Measurements from ENCODE around the gene PTGS2.
"Not testable (repeated sequence)": the region's sequence is repeated elsewhere in the genome, so short reads cannot be mapped to it uniquely, and the experiment has no call there.

The PTGS2 gene

GRCh38 chr1:186664217-186664616 lies 16.0 kb downstream of the PTGS2 start:
- H3K4me3 ChIP-seq (ENCODE audit: low read length) = not testable (repeated sequence)

GRCh38 chr1:186662752-186663151 lies 17.5 kb downstream of the PTGS2 start:
- peaks cover 5% of the 10 kb centered on the region for H3K4me1 ChIP-seq (ENCODE audit: control insufficient read depth, low read depth, low read length)
- no peaks in the 10 kb centered on the region for H3K9me3 ChIP-seq (ENCODE audit: control insufficient read depth, low read depth, low read length)
- no peak overlapping the region for H3K4me3 ChIP-seq (ENCODE audit: low read length)
- no peaks in the 10 kb centered on the region for H3K36me3 ChIP-seq (ENCODE audit: control insufficient read depth, low read depth, low read length)
- H3K27ac ChIP-seq (ENCODE audit: low read length) = no peak overlapping the region
- H3K27me3 ChIP-seq (ENCODE audit: control insufficient read depth, insufficient read depth, low read length) = no peaks in the 10 kb centered on the region
- no peak overlapping the region for H3K9ac ChIP-seq (ENCODE audit: low read length)

More at GRCh38 chr1:186664217-186664616, 16.0 kb downstream of the PTGS2 start:
- H3K27ac ChIP-seq (ENCODE audit: low read length); H3K9me3 ChIP-seq (ENCODE audit: control insufficient read depth, low read depth, low read length); H3K4me1 ChIP-seq (ENCODE audit: control insufficient read depth, low read depth, low read length); H3K9ac ChIP-seq (ENCODE audit: low read length); H3K36me3 ChIP-seq (ENCODE audit: control insufficient read depth, low read depth, low read length); H3K27me3 ChIP-seq (ENCODE audit: control insufficient read depth, insufficient read depth, low read length): not testable (repeated sequence)

GRCh38 chr1:186659890-186660341 lies 20.3 kb downstream of the PTGS2 start:
- H3K27ac ChIP-seq (ENCODE audit: low read length) = no peak overlapping the region
- peaks cover 5% of the 10 kb centered on the region for H3K4me1 ChIP-seq (ENCODE audit: control insufficient read depth, low read depth, low read length)
- H3K36me3 ChIP-seq (ENCODE audit: control insufficient read depth, low read depth, low read length) = no peaks in the 10 kb centered on the region
- H3K9me3 ChIP-seq (ENCODE audit: control insufficient read depth, low read depth, low read length) = no peaks in the 10 kb centered on the region
- no peak overlapping the region for H3K9ac ChIP-seq (ENCODE audit: low read length)
- H3K4me3 ChIP-seq (ENCODE audit: low read length) = no peak overlapping the region
- no peaks in the 10 kb centered on the region for H3K27me3 ChIP-seq (ENCODE audit: control insufficient read depth, insufficient read depth, low read length)

- no peaks in the 10 kb centered on the region for H3K27me3 ChIP-seq (ENCODE audit: control insufficient read depth, insufficient read depth, low read length)
- no peaks in the 10 kb centered on the region for H3K9me3 ChIP-seq (ENCODE audit: control insufficient read depth, low read depth, low read length)
- peaks cover 5% of the 10 kb centered on the region for H3K4me1 ChIP-seq (ENCODE audit: control insufficient read depth, low read depth, low read length)
- H3K36me3 ChIP-seq (ENCODE audit: control insufficient read depth, low read depth, low read length) = no peaks in the 10 kb centered on the region
- H3K27ac ChIP-seq (ENCODE audit: low read length) = no peak overlapping the region
- no peak overlapping the region for H3K4me3 ChIP-seq (ENCODE audit: low read length)
- H3K9ac ChIP-seq (ENCODE audit: low read length) = no peak overlapping the region
Observed at GRCh38 chr1:186658999-186659398, 21.2 kb downstream of the PTGS2 start.

GRCh38 chr1:186657481-186657880 lies 22.7 kb downstream of the PTGS2 start:
- Histone ChIP-seq H3K4me3 (ENCODE audit: low read length) (no peak overlapping the region), H3K36me3 (ENCODE audit: control insufficient read depth, low read depth, low read length) (no peaks in the 10 kb centered on the region), H3K9ac (ENCODE audit: low read length) (no peak overlapping the region)

DNA sequence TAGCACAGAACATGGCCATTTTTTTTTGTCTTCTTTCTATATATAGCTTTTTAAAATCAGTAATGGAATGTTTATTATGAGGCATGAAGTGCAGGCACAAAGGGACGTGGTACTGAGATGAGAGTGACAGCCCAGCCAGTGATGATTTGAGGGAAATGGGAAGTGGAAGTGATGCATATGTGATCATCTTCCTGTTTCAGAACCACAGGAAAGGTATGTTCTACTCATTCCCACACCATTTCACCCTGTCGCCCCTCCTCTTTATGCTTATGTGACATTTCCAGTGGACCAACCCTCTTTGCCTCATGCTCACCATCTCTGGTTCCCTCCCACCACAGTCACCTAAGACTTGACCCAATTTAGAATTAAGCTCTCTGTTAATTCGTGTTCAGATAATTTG lies 24.3 kb downstream of the PTGS2 start:
- H3K27ac ChIP-seq (ENCODE audit: low read length) = no peak overlapping the region

More at GRCh38 chr1:186657481-186657880, 22.7 kb downstream of the PTGS2 start:
- Histone ChIP-seq H3K27ac (ENCODE audit: low read length) (no peak overlapping the region), H3K4me1 (ENCODE audit: control insufficient read depth, low read depth, low read length) (no peaks in the 10 kb centered on the region), H3K27me3 (ENCODE audit: control insufficient read depth, insufficient read depth, low read length) (no peaks in the 10 kb centered on the region), H3K9me3 (ENCODE audit: control insufficient read depth, low read depth, low read length) (no peaks in the 10 kb centered on the region)

DNA sequence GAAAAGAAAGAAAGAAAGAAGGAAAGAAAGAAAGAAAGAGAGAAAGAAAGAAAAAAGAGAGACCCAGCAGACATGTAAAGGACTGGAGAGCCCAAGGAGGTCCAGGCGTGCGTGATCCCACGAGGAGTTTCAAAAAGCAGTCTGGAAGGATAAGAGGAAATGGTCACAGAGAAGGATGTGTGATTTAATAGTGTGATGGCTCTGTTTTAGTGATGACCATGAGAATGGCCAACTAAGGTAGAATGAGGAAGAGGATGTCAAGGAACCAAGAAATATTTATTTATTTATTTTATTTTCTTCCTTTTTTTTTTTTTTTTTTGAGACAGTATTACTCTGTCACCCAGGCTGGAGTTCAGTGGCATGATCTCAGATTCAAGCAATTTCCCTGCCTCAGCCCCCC lies 25.5 kb downstream of the PTGS2 start:
- Histone ChIP-seq H3K9me3 (ENCODE audit: control insufficient read depth, low read depth, low read length) (no peaks in the 10 kb centered on the region), H3K4me1 (ENCODE audit: control insufficient read depth, low read depth, low read length) (no peaks in the 10 kb centered on the region), H3K36me3 (ENCODE audit: control insufficient read depth, low read depth, low read length) (no peaks in the 10 kb centered on the region), H3K27ac (ENCODE audit: low read length) (no peak overlapping the region), H3K27me3 (ENCODE audit: control insufficient read depth, insufficient read depth, low read length) (no peaks in the 10 kb centered on the region), H3K4me3 (ENCODE audit: low read length) (no peak overlapping the region), H3K9ac (ENCODE audit: low read length) (no peak overlapping the region)

More for the DNA sequence above, 24.3 kb downstream of the PTGS2 start:
- Histone ChIP-seq H3K4me3 (ENCODE audit: low read length) (no peak overlapping the region), H3K9me3 (ENCODE audit: control insufficient read depth, low read depth, low read length) (no peaks in the 10 kb centered on the region), H3K4me1 (ENCODE audit: control insufficient read depth, low read depth, low read length) (no peaks in the 10 kb centered on the region), H3K9ac (ENCODE audit: low read length) (no peak overlapping the region), H3K27me3 (ENCODE audit: control insufficient read depth, insufficient read depth, low read length) (no peaks in the 10 kb centered on the region), H3K36me3 (ENCODE audit: control insufficient read depth, low read depth, low read length) (no peaks in the 10 kb centered on the region)

- peaks cover 7% of the 10 kb centered on the region for H3K4me1 ChIP-seq (ENCODE audit: control insufficient read depth, low read depth, low read length)
- no peaks in the 10 kb centered on the region for H3K27me3 ChIP-seq (ENCODE audit: control insufficient read depth, insufficient read depth, low read length)
- no peak overlapping the region for H3K4me3 ChIP-seq (ENCODE audit: low read length)
- H3K9me3 ChIP-seq (ENCODE audit: control insufficient read depth, low read depth, low read length) = no peaks in the 10 kb centered on the region
- no peak overlapping the region for H3K9ac ChIP-seq (ENCODE audit: low read length)
- no peak overlapping the region for H3K27ac ChIP-seq (ENCODE audit: low read length)
- no peaks in the 10 kb centered on the region for H3K36me3 ChIP-seq (ENCODE audit: control insufficient read depth, low read depth, low read length)
Observed at GRCh38 chr1:186653312-186653711, 26.9 kb downstream of the PTGS2 start.

GRCh38 chr1:186648613-186649012 lies 31.6 kb downstream of the PTGS2 start:
- no peaks in the 10 kb centered on the region for H3K27me3 ChIP-seq (ENCODE audit: control insufficient read depth, insufficient read depth, low read length)
- no peaks in the 10 kb centered on the region for H3K36me3 ChIP-seq (ENCODE audit: control insufficient read depth, low read depth, low read length)
- no peak overlapping the region for H3K9ac ChIP-seq (ENCODE audit: low read length)
- H3K4me3 ChIP-seq (ENCODE audit: low read length) = no peak overlapping the region
- H3K27ac ChIP-seq (ENCODE audit: low read length) = no peak overlapping the region
- peaks cover 7% of the 10 kb centered on the region for H3K4me1 ChIP-seq (ENCODE audit: control insufficient read depth, low read depth, low read length)
- no peaks in the 10 kb centered on the region for H3K9me3 ChIP-seq (ENCODE audit: control insufficient read depth, low read depth, low read length)

DNA sequence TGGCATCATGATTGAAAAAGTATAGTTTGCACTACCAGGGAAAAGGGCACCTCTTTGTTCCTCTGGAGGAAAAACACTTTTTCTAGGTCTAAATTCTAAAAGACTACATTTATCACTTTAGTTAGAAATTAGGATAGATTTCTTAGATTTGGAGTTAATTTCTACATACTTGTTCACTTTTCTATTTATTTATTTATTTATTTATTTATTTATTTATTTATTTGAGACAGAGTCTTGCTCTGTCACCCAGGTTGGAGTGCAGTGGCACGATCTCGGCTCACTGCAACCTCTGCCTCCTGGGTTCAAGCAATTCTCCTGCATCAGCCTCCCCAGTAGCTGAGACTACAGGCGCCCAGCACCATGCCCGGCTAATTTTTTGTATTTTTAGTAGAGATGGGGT lies 32.2 kb downstream of the PTGS2 start:
- H3K4me3 ChIP-seq (ENCODE audit: low read length); H3K36me3 ChIP-seq (ENCODE audit: control insufficient read depth, low read depth, low read length); H3K9me3 ChIP-seq (ENCODE audit: control insufficient read depth, low read depth, low read length); H3K27me3 ChIP-seq (ENCODE audit: control insufficient read depth, insufficient read depth, low read length); H3K27ac ChIP-seq (ENCODE audit: low read length); H3K9ac ChIP-seq (ENCODE audit: low read length); H3K4me1 ChIP-seq (ENCODE audit: control insufficient read depth, low read depth, low read length): not testable (repeated sequence)

GRCh38 chr1:186643614-186644013 lies 36.6 kb downstream of the PTGS2 start:
- no peaks in the 10 kb centered on the region for H3K27me3 ChIP-seq (ENCODE audit: control insufficient read depth, insufficient read depth, low read length)
- H3K36me3 ChIP-seq (ENCODE audit: control insufficient read depth, low read depth, low read length) = no peaks in the 10 kb centered on the region
- no peaks in the 10 kb centered on the region for H3K9me3 ChIP-seq (ENCODE audit: control insufficient read depth, low read depth, low read length)
- no peak overlapping the region for H3K27ac ChIP-seq (ENCODE audit: low read length)
- peaks cover 3% of the 10 kb centered on the region for H3K4me1 ChIP-seq (ENCODE audit: control insufficient read depth, low read depth, low read length)
- no peak overlapping the region for H3K4me3 ChIP-seq (ENCODE audit: low read length)
- no peak overlapping the region for H3K9ac ChIP-seq (ENCODE audit: low read length)

DNA sequence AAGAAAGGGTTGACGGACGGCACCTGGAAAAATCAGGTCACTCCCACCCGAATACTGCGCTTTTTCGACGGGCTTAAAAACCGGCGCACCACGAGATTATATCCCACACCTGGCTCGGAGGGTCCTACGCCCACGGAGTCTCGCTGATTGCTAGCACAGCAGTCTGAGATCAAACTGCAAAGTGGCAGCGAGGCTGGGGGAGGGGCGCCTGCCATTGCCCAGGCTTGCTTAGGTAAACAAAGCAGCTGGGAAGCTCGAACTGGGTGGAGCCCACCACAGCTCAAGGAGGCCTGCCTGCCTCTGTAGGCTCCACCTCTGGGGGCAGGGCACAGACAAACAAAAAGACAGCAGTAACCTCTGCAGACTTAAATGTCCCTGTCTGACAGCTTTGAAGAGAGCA lies 42.7 kb downstream of the PTGS2 start:
- not testable (repeated sequence) for H3K27me3 ChIP-seq (ENCODE audit: control insufficient read depth, insufficient read depth, low read length); H3K27ac ChIP-seq (ENCODE audit: low read length); H3K36me3 ChIP-seq (ENCODE audit: control insufficient read depth, low read depth, low read length); H3K9me3 ChIP-seq (ENCODE audit: control insufficient read depth, low read depth, low read length); H3K4me1 ChIP-seq (ENCODE audit: control insufficient read depth, low read depth, low read length)
- Histone ChIP-seq H3K4me3 (ENCODE audit: low read length) (peak overlapping the region; percentile 65), H3K9ac (ENCODE audit: low read length) (peak overlapping the region; percentile 54)
